NB4 (cell line): ENCODE data around the gene SMS.

Experiments used
- DNase-seq: peaks from one replicate; pipeline ENCODE4 v3.0.0; 2010; ENCODE audit warnings: low read depth
- H3K4me3 ChIP-seq: one replicate; pipeline ENCODE4 v1.5.1; 2011; ENCODE audit warnings: mild to moderate bottlenecking, low read depth, low read length, moderate library complexity
- CTCF ChIP-seq: IDR thresholded peaks from one replicate; pipeline ENCODE4 v1.5.1; 2012; ENCODE audit warnings: low read depth, low read length
- MAX ChIP-seq: IDR thresholded peaks from 2 replicates; pipeline ENCODE4 v1.6.1; 2011; ENCODE audit warnings: low read depth, low read length
- MYC ChIP-seq: IDR thresholded peaks from 2 replicates; pipeline ENCODE4 v1.6.1; 2011; ENCODE audit warnings: low read depth, low read length
- POLR2A ChIP-seq: IDR thresholded peaks from 2 replicates; pipeline ENCODE4 v1.6.1; 2011; ENCODE audit warnings: mild to moderate bottlenecking; ENCODE audit not compliant: insufficient read length; ENCODE audit errors: extremely low read depth

Gene SMS

GRCh38 chrX:21978346-21978745 lies 37.8 kb downstream of the SMS start:
- H3K4me3 ChIP-seq: no peak overlapping the region
- no peak for DNase-seq
- TF ChIP-seq MAX (no peak), CTCF (no peak), POLR2A (no peak), MYC (no peak)

GRCh38 chrX:21982311-21982710 lies 41.8 kb downstream of the SMS start:
- DNase-seq: no peak
- TF ChIP-seq POLR2A: no peak
- no peak for TF ChIP-seq CTCF
- no peak for TF ChIP-seq MYC
- TF ChIP-seq MAX: no peak
- no peak overlapping the region for H3K4me3 ChIP-seq

GRCh38 chrX:21985332-21985777 lies 44.8 kb downstream of the SMS start:
- TF ChIP-seq MAX (no peak), CTCF (peak; percentile 76)
- peak; percentile 77 for DNase-seq

GRCh38 chrX:21986596-21986995 lies 46.1 kb downstream of the SMS start:
- H3K4me3 ChIP-seq: no peak overlapping the region
- no peak for TF ChIP-seq CTCF
- DNase-seq: no peak

More at GRCh38 chrX:21985332-21985777, 44.8 kb downstream of the SMS start:
- H3K4me3 ChIP-seq: no peak overlapping the region

- no peak for DNase-seq
- TF ChIP-seq MYC (no peak), MAX (no peak), CTCF (no peak), POLR2A (no peak)
- H3K4me3 ChIP-seq: no peak overlapping the region
Observed at GRCh38 chrX:21989384-21989783, 48.9 kb downstream of the SMS start.

GRCh38 chrX:21990832-21991231 lies 50.3 kb downstream of the SMS start:
- H3K4me3 ChIP-seq: no peak overlapping the region
- no peak for DNase-seq
- no peak for TF ChIP-seq POLR2A
- no peak for TF ChIP-seq CTCF
- no peak for TF ChIP-seq MAX
- no peak for TF ChIP-seq MYC
